ENCODE measurements around the gene TNFAIP2.

The TNFAIP2 gene

DNA sequence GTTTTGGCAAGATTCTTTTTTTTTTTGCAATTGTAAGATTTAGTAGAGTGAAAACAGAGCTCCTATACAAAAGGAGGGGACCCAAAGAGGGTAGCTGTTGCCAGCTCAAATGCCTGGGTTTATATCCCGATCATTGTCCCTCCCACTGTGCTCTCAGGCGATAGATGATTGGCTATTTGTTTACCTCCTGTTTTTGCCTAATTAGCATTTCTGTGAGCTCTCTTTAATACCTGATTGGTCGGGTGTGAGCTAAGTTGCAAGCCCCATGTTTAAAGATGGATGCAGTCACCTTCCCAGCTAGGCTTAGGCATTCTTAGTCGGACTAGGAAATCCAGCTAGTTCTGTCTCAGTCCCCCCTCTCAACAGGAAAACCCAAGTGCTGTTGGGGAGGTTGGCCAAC is 26.9 kb upstream of the TNFAIP2 start:
- H3K4me2 ChIP-seq (ENCODE audit: low read depth, low read length, poor library complexity, severe bottlenecking): no peak overlapping the region
- H3K36me3 ChIP-seq (ENCODE audit: insufficient read depth, low read length): no peaks in the 10 kb centered on the region
- H3F3A ChIP-seq (ENCODE audit: low read depth): no peaks in the 10 kb centered on the region
- no peaks in the 10 kb centered on the region for H3K9me3 ChIP-seq (ENCODE audit: insufficient read depth, low read depth, low read length)
- no peaks in the 10 kb centered on the region for H4K20me1 ChIP-seq (ENCODE audit: insufficient read depth, low read length, poor library complexity, severe bottlenecking)
- no peak overlapping the region for H3K4me3 ChIP-seq (ENCODE audit: low read length, poor library complexity, severe bottlenecking)
- H3K9ac ChIP-seq (ENCODE audit: low read depth, low read length, poor library complexity, severe bottlenecking): no peak overlapping the region
- H2AFZ ChIP-seq (ENCODE audit: low read length): no peak overlapping the region
- H3K27me3 ChIP-seq (ENCODE audit: insufficient read depth, low read length, poor library complexity, severe bottlenecking): no peaks in the 10 kb centered on the region
- H3K79me2 ChIP-seq (ENCODE audit: insufficient read depth, low read length): no peaks in the 10 kb centered on the region
- no peak for TF ChIP-seq CTCF (conservative IDR thresholded peaks at IDR 0.05; ENCODE audit: low read length)
- no peak for TF ChIP-seq EZH2phosphoT487 (IDR thresholded peaks at IDR 0.05; ENCODE audit: borderline replicate concordance)
- H3K4me1 ChIP-seq (ENCODE audit: insufficient read depth, low read length, poor library complexity, severe bottlenecking): no peaks in the 10 kb centered on the region
- H3K9me2 ChIP-seq (replicated peaks; ENCODE audit: low read depth, low read length): no peaks in the 10 kb centered on the region

DNA sequence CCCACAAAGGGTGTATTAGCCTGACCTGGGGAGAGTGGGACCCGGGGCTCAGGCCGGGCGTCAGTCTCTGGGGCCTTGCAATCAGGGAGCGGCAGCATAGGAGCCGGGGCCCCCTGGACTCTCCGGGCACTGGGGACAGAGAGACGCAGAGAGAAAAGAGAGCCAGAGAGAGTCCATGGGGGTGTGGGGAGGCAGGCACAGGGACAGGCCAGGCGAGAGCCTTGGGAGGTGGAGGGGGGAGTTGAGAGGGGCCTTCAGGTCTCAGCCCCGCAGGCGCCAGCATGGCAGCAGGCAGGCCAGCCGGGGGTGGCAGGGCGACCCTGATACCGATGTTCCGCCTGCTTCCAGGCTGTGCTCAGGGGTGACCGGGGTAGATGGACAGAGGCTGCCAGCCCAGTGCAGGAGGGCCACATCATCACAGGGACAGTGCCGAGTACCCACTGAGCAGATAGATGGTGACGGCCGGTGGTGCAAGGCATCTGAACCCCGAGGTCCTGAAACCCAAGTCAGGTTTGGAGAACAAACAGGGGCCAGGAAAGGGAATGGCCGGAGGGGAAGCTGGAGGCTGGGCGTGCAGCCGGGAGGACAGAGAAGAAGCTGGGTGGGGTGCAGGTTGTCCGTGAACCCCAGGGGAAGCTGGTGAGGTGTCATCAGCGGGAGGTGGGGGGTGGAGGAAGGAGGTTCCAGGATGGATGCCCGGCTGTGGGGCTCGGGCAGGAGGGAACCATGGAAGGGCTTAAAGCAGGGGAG is 25.8 kb upstream of the TNFAIP2 start:
- Histone ChIP-seq H3K79me2 (ENCODE audit: insufficient read depth, low read length) (no peaks in the 10 kb centered on the region), H3F3A (ENCODE audit: low read depth) (no peaks in the 10 kb centered on the region), H3K9me3 (ENCODE audit: insufficient read depth, low read depth, low read length) (no peaks in the 10 kb centered on the region), H3K4me1 (ENCODE audit: insufficient read depth, low read length, poor library complexity, severe bottlenecking) (no peaks in the 10 kb centered on the region), H3K9ac (ENCODE audit: low read depth, low read length, poor library complexity, severe bottlenecking) (no peak overlapping the region), H3K27me3 (ENCODE audit: insufficient read depth, low read length, poor library complexity, severe bottlenecking) (no peaks in the 10 kb centered on the region), H2AFZ (ENCODE audit: low read length) (no peak overlapping the region), H4K20me1 (ENCODE audit: insufficient read depth, low read length, poor library complexity, severe bottlenecking) (no peaks in the 10 kb centered on the region), H3K4me2 (ENCODE audit: low read depth, low read length, poor library complexity, severe bottlenecking) (no peak overlapping the region), H3K9me2 (replicated peaks; ENCODE audit: low read depth, low read length) (no peaks in the 10 kb centered on the region), H3K4me3 (ENCODE audit: low read length, poor library complexity, severe bottlenecking) (no peak overlapping the region), H3K36me3 (ENCODE audit: insufficient read depth, low read length) (no peaks in the 10 kb centered on the region)
- TF ChIP-seq EZH2phosphoT487 (IDR thresholded peaks at IDR 0.05; ENCODE audit: borderline replicate concordance): no peak
- no peak for TF ChIP-seq CTCF (conservative IDR thresholded peaks at IDR 0.05; ENCODE audit: low read length)

GRCh38 chr14:103097994-103098957 is 25.0 kb upstream of the TNFAIP2 start:
- H3K79me2 ChIP-seq (ENCODE audit: insufficient read depth, low read length): no peaks in the 10 kb centered on the region
- H3K9me2 ChIP-seq (replicated peaks; ENCODE audit: low read depth, low read length): no peaks in the 10 kb centered on the region
- no peaks in the 10 kb centered on the region for H3K36me3 ChIP-seq (ENCODE audit: insufficient read depth, low read length)
- H3K27me3 ChIP-seq (ENCODE audit: insufficient read depth, low read length, poor library complexity, severe bottlenecking): no peaks in the 10 kb centered on the region
- H3F3A ChIP-seq (ENCODE audit: low read depth): no peaks in the 10 kb centered on the region
- no peaks in the 10 kb centered on the region for H3K9me3 ChIP-seq (ENCODE audit: insufficient read depth, low read depth, low read length)
- H3K4me2 ChIP-seq (ENCODE audit: low read depth, low read length, poor library complexity, severe bottlenecking): no peak overlapping the region
- TF ChIP-seq EZH2phosphoT487 (IDR thresholded peaks at IDR 0.05; ENCODE audit: borderline replicate concordance): no peak
- no peak for TF ChIP-seq CTCF (conservative IDR thresholded peaks at IDR 0.05; ENCODE audit: low read length)
- no peak overlapping the region for H2AFZ ChIP-seq (ENCODE audit: low read length)
- H3K4me3 ChIP-seq (ENCODE audit: low read length, poor library complexity, severe bottlenecking): no peak overlapping the region
- no peak overlapping the region for H3K9ac ChIP-seq (ENCODE audit: low read depth, low read length, poor library complexity, severe bottlenecking)
- no peaks in the 10 kb centered on the region for H4K20me1 ChIP-seq (ENCODE audit: insufficient read depth, low read length, poor library complexity, severe bottlenecking)
- no peaks in the 10 kb centered on the region for H3K4me1 ChIP-seq (ENCODE audit: insufficient read depth, low read length, poor library complexity, severe bottlenecking)

All from Loucy (cell line).